DMS79 treated with DMSO at 0.1 percent for 48 hours (cell line): Measurements from ENCODE around the gene MYO1D.
"Not testable (repeated sequence)": the region's sequence is repeated elsewhere in the genome, so short reads cannot be mapped to it uniquely, and the experiment has no call there.

Source experiments
- DNase-seq: peaks from one replicate; lab custom pipeline; 2025; lab: John Stamatoyannopoulos, UW

The MYO1D gene

DNA sequence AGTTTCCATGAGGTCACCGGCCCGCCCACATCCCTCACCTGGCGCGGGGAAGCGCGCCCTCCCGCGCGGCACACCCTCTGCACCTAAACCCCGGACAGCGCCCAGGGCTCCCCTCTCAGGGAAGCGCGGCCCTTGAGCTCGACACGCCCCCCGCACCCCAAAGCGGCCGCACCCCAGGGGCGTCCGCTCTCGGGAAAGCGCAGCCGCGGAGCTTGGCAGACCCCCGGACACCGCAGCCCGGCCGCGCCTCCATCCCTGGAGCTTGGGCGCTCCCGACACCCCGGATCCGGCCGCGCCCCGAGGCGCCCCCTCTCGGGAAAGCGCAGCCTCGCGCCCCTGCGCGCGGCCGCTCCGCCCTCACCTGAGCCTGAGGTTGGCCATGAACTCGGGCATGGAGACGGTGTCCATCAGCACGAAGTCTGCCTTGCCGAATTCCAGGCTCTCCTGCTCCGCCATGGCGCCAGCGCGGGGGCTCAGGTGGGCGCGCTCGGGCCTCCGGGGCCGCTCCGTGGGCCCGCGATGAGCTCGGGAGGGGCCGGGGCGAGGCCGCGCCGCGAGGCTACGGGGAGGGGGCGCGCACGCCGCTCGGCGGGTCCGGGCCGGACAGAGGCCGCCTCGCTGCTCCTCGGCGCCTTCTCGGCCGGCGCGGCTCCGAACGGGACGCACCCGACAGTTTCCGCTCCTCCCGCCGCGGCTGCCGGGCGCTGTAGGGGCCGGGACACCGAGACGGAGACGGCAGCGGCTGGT, at the start of gene MYO1D:
Gene MYO1D (minus strand): TSS at position 708 of the 747 bp plus-strand sequence. CDS start 252 bp downstream, at position 456.
- DNase-seq: peak; percentile 29

DNA sequence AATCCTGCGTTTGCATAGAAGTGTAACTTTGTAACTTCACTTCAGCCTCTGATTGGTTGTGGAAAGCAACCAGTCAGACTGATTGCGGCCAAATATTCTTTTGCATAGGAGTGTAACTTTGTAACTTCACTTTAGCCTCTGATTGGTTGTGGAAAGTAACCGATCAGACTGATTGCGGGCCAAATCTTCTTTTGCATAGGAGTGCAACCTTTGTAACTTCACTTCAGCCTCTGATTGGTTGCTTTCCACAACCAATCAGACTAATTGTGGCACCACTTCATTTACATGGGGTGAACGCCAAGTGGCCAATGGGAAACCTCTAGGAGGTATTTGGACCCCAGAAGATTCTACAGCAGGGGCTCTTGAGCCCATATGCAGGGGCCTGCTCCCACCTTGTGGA, 49.3 kb upstream of the MYO1D start:
- no peak for DNase-seq

DNA sequence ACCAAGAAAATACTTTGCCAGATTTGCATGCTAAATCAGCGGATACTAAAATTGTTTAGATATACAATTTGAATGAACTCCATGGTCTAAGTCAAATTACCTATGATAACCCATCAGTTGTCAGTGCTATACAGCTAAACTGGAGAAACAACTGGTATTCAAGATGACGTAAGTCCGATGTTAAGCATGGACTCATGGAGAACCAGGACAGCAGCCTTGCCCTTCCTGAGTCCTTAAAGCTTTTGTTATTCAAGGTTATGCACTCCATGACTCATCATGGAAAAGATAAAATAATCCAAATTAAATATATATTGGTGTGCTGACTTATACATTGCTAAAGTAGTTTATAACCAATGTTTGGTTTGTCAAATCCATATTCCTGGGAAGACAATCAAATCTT, 47.0 kb upstream of the MYO1D start:
- DNase-seq: not testable (repeated sequence)

DNA sequence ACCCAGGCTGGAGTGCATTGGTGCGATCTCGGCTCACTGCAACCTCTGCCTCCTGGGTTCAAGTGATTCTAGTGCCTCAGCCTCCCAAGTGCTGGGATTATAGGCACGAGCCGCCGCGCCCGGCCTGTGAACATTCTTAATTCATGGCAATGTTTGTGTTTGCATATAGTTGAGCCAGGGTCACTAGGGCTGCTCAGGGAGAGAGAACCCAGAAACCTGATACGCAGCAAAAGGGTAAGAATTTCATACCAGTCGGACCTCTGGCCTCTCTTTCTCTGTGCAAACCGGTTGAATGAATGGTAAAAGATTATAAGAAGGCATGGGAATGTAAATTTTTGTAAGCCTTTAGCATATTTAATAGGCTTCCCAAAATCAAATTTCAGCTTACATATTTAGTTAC, 44.1 kb upstream of the MYO1D start:
- DNase-seq: no peak

DNA sequence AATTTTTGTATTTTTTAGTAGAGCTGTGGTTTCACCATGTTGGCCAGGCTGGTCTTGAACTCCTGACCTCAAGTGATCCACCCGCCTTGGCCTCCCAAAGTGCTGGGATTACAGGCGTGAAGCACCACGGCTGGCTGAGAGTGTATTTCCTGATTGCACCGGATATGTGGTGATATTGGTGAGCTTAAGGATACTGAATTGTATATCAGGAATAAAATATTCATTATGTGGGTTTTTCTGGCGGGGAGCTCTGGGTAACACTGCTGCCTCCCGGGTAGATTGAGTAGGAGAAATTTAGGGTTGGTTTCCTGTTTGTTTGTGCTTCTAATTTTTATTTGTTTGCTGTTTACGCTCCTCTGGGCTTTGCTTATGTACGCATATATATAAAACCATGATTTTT, 43.4 kb upstream of the MYO1D start:
- no peak for DNase-seq

DNA sequence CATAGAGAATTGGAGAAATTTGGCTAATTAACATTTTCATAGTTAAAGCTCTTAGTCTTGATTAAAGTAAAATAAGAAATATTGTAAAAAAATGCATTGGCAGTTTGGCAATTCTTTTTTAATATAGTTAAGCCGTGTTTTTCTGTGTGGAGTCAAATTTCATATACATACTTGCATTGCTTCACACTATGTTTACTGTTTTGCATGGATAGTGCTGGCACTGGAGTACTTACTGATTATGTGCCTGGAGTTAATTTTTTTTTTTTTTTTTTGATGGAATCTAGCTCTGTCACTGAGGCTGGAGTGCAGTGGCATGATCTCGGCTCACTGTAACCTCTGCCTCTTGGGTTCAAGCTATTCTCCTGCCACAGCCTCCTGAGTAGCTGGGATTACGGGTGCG, 43.0 kb upstream of the MYO1D start:
- DNase-seq: not testable (repeated sequence)

DNA sequence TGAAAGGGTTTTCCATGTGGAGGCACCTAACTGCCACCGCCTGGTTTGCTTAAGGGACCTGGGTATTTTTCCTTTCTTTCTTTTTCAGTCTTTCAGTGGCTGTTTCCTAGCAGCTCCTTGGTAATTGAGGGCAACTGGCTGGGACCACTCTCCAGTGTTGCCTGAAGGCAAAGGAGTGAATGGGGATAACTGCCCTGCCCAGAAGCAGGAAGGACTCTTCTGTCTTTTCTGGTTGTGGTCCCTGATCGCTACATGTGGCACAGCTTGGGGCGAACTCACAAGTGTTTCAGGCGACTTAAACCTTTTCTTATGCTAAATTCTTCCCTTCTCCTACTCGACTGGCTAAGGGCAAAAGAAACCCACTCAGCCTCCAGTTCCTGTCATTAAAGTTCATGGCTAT, 40.9 kb upstream of the MYO1D start:
- no peak for DNase-seq

DNA sequence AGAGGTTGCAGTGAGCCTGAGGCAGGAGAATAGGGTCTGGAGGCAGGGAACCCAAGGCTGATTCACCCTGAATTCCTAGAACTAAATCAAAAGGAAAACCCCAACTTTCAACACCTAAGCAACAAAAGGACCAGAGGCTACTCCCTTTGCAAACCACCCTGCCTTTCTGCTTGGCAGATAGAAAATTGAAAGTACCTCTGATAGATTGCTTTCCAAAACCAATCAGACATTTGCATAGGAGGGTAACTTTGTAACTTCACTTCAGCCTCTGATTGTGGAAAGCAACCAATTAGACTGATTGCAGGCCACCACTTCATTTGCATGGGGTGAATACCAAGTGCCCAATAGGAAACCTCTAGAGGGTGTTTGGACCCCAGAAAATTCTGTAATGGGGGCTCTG, 40.2 kb upstream of the MYO1D start:
- no peak for DNase-seq

DNA sequence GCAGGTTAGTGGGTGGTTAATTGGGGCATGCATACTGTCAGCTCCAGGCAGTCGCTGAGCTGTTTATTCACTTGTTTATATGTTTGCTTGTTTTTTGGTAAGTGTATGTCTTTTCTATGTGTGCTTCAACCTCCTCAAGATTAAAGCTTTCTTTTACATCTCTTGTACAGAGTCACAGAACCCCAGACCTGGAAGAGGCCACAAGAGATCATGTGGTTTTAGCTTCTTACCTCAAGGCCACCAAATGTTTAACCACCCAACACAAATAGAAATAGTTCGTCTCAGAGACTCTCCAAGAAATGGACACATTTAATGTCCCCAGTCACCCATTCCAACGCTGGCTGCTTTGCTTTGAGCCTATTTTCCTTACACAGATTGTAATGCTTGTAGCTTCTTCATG, 39.2 kb upstream of the MYO1D start:
- no peak for DNase-seq

DNA sequence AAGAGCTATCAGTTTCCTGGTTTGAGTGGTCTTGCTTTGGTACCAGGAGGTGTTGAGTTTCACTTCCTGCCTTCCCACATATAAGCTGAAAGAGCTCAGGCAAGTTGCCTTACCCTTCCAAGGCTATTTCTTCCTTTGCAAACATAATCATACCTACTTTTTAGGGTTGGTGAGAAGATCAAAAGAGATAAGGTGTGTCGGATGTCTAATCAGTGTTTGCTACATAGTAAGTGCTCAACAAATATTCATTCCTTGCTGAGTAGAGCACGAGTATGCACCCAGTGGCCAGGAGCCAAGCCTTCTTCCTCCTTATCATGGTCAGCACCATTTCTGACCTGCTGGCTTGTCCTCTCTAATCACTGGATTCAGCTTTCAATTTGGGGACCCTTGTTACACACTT, 38.3 kb upstream of the MYO1D start:
- DNase-seq: no peak

DNA sequence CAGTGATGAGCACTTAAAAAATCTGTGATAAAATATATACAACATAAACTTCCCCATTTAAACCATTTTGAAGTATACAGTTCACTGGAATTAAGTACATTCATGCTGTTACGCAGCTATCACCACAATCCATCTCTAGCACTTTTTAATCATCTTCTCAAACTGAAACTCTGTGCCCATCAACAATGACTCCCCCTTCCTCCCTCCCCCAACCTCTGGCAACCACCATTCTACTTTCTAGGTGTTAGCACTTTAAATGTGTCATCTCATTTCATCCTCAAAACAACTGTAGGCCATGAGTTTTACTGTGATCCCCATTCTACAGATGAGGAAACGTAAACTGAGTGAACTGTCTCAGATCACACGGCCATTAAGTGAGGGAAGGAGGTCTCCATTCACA, 37.3 kb upstream of the MYO1D start:
- no peak for DNase-seq

DNA sequence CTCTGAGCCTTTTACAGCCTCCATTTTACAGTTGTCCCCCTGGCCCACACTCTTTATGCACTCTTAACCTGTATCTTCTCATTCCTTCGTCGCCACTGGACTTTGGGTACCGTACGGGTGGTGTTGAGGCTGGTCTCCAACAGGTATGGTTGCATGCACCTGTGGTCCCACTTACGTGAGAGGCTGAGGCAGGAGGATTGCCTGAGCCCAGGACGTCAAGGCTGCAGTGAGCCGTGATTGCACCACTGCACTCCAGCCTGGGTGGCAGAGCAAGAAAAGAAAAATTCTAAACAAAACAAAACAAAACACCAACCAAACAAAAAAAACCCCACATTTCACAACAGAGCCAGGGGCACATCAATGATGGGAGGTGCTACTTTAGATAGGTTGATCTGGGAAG, 36.7 kb upstream of the MYO1D start:
- DNase-seq: no peak

DNA sequence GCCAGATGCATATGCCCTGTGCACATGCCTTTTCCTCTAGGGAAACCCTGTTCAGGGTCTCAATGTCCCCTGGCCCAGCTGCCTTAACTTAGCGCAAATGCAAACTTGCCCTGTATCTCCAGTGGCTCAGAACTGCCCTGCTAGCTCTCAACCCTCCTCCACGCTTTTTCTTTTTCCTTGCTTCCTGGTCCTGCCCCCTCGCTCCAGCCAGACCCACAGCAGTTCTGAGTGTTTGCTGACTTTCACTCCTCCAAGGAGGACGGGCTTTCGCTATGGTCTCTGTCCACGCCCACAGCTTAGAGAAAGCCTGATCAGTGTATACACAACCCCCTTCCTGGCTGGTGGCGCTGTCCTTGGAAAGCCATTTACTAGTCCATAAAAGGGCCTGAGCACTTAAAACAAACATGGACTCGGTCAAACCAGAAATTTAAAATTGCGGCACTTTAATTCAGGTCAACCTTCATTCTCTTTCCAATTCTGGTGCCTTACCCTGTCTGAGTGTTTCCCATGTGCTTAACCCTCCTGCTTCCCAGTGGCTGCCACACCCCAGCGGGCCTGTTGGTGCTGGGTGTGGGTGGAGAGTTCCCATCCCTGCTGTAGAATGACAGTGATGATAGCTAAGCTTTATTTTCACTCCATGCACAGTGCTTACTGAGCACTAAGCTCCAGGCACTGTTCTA, 35.4 kb upstream of the MYO1D start:
- DNase-seq: no peak

DNA sequence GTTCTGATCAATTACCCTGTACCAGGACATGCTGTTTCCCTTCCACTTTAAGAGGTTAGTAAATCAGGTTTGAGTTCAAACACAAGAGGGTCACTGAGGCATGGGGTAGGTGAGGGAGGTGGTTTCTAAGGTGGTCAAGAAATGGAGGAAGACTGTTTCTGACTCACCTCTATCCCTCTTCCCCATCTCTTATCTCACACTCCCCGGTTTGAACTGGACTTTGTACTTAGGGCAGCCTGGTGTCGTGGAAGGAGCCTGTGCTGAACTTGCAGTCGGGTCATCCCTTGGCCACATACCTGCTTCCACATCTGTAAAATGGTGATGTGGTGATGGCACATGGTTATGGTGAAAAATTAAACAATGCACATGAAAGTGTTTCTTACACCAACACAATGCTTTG, 33.8 kb upstream of the MYO1D start:
- DNase-seq: no peak

DNA sequence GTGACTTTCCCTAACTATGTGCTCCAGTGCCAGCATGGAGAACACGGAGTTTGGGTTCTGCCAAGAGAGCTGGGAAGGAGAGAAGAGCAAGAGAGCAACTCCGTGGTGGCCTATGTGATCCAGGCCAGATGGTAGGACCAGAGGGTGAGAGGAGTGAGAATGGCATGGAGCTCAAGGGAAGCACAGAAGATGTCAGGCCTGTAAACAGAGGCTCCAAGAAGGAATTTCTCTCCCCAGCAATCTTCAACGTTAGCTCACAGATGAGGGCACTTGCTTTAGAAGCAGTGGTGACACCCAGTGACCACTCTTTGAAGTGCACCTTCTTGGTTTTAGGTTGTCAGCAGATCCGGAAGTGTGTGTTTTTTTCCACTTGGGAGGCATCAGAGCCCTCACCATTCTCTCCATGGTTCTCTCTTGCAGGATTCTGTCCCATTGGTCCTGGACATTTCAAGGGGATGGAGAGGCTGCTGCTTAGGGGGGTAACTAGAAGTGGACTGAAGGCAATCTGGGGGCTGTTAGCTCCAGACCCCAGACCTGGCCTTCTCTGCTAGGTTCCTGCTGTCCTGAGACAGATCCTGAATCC, 33.0 kb upstream of the MYO1D start:
- peak; percentile 38 for DNase-seq

DNA sequence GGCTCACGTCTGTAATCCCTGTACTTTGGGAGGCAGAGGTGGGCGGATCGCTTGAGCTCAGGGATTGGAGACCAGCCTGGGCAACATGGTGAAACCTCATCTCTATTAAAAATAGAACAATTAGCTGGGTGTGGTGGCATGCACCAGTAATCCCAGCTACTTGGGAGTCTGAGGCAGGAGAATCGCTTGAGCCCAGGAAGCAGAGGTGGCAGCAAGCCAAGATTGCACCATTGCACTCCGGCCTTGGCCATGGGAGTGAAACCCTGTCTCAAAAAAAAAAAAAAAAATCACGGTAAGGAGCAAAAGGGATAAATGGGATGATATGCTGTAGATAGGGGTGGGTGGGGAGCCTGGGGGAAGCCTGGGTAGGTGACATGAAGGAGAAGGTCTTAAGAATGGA, 30.7 kb upstream of the MYO1D start:
- no peak for DNase-seq

DNA sequence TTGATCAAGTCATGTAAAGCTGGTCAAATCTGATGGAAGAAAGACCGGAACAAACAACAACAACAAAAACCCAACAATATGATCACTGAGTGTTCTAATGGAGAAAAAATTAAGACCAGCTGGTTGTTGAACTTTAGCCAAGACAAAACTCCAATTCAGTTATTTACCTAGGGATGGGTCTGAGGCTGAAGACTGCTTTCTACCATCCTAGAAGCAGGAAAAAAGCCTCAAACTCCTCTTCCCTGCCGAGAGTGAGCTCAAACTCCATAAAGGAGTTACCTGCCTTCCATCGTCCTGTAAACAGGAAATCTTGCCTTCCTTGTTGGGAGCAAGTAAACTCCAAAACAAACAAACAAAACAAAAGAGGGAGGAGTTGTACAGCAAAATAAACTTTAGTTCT, 28.0 kb upstream of the MYO1D start:
- DNase-seq: no peak

DNA sequence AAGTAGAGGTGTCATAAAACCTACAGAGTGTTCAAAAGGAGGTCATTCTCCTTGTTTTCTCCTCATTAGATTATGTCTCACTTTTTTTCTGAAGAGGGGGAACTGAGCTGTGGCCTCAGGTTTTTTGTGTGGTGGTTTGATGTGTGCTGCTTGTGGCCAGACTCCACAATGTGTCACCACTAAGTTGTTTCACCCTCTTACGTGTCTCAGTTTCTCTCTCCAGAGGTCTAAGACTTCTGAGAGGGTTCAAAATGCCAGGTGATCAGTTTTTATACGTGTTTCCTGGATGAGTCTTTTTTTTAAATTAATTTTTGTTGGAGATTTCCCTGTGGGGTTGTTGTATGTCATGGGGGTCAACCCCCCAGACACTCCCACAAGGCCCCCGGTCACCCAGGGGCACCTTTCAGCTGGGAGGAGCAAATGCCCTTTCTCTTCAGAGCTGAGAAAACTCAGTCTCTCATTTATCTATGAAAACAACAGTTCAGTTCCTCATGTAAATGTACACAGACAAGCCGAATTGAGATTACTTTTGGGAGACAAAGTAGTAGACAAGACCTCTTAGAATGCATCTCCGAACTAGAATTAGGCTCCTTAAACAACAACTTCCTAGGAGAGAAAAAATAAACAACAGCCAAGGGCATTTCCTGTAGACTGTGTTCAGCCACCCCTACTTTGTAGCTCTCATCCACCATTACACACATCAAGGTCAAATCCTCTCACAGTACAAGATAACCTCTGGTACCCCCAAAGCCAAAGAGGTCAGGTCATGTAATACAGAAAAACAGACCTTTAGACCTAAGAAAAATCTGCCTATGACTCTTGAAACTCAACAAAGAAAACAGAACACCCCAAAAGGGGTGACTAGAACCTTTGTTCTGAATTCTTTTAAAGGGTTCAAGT, 27.1 kb upstream of the MYO1D start:
- no peak for DNase-seq

DNA sequence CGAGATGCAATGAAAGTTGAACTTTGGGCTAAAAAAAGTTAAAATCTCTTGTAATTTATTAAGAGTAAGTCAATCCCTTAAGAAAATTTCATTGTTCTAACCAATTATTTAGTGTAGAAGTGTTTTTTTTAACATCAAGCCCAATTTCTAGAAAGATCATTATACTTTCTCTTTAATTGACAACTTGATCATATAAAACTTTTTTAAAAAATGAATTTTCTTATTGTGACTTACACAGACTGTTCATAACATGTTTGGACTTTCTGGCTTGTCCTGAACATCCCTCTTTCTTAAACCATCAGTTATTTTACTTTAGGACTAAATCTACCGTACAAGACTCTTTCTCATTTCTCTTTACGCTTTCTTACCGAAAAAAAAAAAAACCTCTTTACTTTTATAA, 24.8 kb upstream of the MYO1D start:
- no peak for DNase-seq

DNA sequence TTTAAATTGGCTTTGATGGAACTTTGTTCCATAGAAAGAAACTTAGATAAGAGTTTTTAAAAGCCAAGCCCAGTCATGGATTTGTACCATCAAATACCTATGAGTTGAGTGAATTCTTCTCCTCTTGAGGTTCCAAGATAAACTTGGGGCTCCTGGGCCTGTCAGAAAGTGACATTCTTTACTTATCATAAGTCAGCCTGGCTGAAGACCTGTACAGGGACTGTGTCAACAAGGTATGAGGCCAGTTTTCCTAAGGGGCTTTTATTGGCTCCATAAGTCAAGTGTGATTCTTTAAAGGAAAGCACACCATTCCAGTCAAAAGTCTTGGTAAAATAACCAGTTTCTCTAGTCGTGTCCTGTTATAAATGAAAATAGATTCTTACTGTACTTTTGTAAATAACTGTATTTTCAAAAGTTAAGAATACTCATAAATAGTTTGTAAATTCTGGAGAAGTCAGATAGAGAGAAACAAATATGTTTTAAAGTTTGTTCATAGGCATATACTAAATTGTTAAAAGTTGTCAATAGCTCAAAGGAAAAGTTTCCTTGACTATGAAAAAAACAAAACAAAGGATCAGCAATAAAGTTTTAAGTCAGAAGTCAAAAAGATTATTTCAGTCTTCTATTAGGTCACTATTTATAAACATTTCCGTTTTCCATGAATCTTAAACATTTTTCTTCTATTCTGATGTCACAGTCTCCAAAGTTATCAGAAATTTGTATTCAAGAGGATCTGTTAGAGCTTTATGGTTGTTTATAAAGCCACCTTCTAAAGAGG, 22.5 kb upstream of the MYO1D start:
- no peak for DNase-seq

DNA sequence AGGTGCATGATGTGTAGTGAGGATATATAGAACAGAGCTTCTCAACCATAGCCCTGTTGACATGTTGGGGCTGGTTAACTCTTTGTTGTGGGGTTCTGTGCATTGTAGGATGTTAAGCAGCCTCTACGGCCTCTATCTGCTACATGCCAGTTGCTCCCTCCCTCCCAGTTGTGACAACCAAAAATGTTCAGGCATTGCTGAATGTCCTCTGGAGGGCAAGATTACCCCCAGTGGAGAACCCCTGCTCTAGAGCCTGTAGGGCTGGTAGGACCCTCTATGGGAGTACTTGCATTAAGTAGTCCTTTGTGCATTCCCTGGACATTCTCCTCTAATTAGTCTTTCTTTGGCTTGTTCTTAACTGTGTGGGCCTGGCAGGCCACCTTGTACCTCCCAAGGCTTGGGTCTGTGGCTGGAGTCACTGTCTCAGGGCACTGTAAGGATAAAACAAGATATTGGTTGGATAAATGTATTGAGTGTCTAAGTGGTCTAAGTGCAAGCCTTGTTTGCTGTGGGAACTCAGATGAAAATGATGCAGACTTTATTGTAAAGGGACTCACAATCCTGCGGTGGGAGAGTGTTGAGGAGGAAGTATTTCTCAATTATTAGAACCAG, 19.8 kb upstream of the MYO1D start:
- no peak for DNase-seq
